Effector CD4-positive, alpha-beta T cell (primary cell): ENCODE data around the gene ATF7.
A peak's percentile ranks its signal among the peaks of the same experiment; 100 is the strongest.

ENCODE experiments used
- DNase-seq: peaks from one replicate; pipeline ENCODE4 v3.0.0-alpha.2; 2020

The ATF7 gene

DNA sequence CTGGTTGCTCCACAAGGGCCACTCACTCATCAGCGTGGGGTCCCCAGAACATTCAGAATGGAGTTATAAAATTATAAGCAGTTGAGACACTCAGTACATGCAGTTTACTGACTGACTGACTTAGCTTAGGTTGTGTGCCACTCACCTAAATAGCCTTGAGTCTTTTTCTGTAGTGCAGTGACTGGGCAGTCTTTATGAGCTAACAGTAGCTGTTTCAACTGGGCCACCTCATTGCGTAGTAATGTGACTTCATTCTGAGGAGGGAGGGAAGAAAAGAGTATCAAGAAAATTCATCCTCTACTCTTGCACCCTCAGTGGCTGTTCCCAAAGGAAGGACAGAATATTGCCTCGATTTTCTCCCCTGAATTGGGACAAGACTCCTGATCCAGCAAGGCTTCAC, 103.1 kb downstream of the ATF7 start:
- no peak for DNase-seq

DNA sequence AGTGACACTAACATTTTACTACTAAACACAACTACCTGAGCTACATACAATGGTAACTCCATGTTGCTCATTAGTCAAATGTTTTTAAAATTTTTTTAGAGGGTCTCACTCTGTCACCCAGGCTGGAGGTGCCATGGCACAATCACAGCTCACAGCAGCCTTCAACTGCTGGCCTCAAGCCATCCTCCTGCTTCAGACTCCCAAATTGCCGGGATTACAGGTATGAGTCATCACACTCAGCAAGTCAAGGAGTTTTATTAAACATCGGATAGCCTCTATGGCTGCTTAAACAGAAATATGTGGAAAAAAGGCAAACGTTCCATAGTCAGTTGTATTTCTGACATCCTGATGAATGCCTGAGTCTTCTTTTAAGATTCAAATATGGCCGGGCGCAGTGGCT, 107.8 kb downstream of the ATF7 start:
- no peak for DNase-seq

DNA sequence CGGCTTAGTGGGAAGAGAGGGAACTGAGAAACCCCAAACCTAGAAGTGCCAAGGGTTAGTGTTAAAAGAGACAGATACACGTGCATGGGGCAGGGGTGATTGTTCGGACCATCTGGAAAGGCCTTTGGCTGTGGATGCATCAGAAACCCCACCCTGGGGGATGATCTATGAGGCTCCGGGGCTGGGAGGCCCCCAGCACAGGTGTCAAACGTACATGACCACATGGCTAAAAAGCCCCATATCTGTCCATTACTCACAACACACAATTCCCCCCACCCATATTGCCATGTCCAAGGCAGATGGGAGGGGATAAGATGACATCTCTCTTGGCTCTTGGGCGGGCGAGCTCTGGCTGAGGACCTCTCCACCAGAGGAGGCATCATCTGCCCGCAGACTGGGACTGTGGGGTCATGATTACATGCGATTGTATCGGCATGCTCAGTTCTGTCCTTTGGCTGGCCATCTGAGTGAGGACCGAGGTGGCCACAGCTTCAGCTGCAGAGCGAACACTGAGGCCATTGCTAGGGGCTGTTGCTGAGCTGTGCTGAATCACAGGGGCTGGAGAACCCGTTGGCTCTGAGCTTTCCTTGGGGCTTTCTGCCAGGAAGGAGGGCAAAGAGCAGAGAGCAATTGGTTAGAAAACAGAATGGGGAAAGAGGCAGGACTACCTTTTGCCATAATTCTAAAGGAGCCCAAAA, 109.3 kb downstream of the ATF7 start:
- no peak for DNase-seq

DNA sequence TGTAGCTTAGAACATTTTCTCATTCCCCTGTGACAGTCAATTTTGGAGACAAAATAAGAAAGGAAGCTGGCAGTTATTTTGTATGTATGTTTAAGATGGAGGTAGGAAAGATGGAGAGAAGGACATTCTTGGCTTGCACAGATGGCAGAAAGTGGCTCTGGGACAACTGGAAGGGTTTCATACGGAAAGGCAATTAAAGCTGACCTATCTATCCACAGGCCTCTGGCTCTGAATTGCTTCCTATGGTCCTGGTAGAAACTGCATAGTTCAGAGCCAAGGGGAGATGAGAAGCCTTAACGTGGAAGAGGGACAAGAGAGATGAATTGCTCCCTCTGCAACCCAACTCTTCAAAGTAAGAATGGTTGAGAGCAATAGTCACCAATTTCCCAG, 110.9 kb downstream of the ATF7 start:
- DNase-seq = no peak

DNA sequence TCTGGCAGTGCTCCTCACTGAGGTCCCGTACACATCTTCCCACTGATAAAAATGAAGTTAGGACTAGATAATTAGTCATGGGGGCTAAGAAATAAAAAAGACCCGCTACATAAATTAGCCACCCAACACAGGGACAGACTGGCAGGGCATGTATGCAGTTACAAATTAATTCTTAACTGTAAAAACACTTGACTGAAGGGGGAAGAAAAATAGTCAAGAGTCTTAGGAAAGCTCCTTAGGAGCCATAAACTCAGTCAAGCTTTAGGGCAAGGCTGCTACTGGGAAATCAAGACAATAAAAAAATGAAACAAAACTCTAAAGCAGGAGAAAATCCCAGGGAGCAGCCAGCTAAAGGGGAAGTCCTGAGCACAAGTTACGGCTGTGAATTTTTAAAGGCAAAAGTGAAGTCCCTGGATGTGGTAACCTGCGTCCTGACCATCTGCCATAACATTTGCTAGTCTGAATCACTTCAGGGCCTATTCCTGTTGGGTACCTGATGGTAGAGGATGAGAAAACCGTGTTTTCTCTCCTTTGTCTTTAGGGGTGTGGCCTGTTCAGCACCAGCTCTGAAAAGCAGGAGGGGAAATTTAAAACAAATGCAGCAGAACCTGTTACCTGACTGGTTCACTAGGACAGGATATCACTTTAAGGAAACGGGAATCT, 111.4 kb downstream of the ATF7 start:
- no peak for DNase-seq

DNA sequence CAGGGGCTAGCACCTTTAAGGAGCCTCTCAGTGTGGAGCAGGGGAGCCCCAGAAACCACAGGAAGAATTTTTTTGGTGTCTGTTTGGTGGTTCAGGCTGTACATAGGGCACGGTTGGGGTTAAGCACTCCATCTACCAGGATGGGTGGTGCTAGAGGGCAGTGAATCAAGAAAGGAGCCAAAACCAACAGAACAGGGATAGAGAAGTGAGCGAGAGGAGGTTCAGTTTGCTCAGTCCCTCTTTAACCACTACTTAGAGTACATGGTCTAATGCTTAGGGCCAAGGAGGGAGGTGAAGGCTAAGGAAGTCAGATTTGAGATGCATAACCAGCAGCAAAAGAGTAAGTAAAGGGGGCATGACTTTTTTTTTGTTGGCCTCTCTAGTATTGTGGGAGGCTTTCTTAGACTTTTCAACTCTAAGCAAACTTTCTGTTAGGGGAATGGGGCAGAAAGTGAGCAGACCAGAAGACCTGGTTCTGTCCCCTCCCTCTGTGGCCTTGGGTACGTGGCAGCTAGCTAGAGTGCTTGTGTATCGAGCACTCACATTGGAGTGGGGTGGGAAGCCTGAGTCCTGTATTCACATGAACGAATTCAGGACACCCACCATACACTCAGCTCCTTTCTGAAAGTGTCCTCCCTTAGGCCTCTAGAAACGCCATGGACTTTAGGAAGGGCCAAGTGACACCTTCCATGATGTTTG, 112.3 kb downstream of the ATF7 start:
- no peak for DNase-seq

DNA sequence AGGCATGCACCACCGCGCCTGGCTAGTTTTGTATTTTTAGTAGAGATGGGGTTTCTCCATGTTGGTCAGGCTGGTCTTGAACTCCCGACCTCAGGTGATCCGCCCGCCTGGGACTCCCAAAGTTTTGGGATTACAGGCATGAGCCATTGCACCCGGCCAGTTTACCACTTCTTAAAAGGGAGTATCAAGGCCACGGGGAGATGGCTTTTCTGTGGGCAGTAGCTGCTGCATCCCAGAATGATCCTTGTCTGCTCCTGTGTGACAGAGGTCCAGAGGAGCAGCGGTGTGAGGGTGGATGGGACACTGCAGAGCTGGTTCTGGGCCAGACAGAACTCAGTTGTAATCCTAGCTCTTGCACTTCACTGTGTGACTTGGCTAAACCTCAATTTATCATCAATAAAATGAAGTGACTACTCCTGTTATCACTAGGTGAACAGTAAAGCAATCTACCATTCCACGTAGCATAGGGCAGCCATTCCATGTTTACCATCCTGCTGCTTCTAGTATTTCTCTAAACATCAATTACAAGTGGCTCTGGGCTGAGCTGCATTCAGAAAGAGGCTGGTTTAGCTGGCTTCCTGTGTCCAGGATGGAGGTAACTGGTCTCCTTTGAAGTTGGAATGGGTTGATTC, 115.9 kb downstream of the ATF7 start:
- no peak for DNase-seq

DNA sequence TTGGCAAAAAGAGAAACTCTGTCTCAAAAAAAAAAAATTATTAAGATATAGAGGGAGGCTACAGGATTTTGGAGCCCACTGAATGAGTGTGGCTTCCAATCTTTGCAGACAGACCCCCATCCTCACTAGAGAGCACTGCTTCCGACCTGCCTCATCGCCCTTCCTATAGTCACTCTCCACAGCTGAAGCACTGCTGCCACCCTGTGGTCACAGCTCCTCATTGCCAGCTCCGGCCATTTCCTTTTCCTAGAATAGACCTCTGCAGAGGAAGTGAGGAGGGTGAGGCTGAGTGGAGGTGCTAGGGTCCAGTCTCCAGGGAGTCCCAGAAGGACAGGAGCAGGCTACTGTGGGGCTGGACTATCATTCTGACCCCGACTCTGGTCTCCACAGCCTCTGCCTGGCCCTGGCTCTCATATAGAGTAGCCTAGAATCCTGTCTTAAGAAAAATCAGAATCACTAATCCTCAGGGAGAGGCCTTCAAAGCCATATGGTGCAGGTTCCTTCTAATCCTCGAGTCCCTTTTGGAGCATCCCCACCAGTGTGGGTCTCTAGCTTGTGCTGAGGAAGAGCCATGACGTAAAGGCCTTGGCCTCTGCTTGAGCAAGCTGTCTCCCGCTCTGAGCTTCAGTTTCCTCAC, 117.5 kb downstream of the ATF7 start:
- peak; percentile 78 for DNase-seq

DNA sequence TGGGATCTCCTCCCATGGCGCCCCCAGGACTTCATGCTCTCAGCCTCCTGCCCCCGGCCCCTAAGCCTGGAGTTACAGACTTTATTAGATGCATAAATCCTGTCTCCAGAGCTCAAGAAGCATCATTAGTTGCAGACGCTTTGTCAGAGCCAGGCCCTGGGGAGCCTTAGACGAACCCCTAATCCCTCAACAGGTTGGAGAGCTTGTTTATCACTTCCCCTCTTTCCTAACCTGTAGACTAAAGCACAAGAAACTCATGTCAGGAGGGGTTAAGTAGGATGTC, 118.6 kb downstream of the ATF7 start:
- DNase-seq = no peak

DNA sequence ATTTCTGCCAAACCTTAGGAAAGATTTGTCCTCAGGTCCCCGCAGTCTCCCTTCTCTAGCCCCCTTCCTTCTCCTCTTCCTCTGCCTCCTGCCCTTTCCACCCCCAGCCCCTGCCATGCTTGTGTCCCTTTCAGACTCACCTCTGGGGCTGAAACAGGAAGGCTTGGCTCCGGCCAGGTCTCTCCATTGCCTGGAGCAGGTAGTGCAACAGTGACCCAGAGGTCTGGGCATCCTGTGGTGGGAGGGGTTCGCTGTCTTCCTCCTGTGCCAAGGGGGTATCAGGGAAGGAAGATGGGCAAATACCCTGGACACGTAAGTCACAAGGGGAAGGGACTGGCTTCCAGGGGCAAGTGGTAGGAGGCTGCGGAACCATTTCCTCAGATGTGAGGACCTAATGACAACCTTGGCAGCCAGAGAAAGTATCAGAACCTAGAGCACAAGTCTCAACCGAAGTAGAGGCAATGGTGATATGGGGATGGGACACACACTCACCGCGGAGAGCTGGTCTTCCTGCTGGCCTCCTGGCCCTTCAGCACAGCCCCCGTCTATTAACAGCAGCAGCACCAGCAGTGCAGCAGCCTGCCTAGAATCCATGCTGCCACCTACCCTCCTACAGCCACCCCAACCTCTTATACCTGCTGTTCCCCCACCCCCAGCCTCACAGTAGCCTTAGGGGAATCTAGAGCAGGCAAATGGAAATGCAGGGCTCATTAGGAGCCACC, 119.1 kb downstream of the ATF7 start, which contains the start of gene NPFF:
Gene NPFF (minus strand): TSS at position 604 of the 722 bp plus-strand sequence. CDS start 10 bp downstream, at position 594.
- no peak for DNase-seq

DNA sequence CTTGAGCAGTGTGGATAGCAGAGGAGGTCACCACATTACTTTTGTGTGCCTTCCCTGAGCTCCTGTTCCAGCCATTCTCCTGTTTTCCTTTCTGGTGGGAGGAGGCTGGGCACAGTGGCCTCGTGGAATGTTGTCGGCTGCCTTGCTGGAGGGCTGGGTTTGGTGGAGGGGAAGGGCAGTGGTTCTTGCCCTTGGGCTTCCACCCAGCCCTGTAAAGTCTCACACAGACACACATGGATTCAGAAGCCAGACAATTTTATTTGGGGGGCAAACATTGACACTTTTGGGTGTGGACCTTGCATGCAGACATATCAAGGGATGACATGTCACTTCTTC, 119.8 kb downstream of the ATF7 start:
- DNase-seq = no peak

DNA sequence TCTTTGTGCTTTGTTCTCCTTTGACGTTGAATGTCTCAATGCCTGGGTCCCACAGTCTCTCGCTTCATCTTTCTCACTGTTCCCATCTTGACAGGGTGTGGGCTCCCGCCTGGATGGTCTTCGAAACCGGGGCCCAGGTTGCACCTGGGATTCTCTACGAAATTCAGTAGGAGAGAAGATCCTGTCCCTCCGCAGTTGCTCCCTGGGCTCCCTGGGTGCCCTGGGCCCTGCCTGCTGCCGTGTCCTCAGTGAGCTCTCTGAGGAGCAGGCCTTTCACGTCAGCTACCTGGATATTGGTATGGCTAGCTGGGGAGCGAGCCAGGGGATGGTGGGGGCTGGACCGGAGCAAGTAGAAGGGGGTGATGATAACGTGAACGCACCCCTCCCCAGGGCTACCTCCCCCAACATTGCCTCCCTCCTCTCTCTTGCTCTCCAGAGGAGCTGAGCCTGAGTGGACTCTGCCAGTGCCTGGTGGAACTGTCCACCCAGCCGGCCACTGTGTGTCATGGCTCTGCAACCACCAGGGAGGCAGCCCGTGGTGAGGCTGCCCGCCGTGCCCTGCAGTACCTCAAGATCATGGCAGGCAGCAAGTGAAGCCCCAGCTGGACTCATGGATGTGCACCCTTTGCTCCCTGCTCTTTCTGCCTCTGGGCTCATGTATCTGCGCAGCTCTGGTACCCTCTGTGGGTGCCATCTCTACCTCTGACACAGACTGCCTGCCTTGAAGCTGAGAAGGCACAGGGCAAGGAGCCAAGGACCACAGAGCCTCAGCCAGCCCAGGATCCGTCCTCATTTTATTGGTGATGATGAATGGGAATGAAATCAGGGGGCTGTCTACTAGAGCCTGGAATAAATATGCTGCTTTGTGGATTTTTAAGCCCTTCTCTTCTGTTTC, 120.4 kb downstream of the ATF7 start:
- no peak for DNase-seq

DNA sequence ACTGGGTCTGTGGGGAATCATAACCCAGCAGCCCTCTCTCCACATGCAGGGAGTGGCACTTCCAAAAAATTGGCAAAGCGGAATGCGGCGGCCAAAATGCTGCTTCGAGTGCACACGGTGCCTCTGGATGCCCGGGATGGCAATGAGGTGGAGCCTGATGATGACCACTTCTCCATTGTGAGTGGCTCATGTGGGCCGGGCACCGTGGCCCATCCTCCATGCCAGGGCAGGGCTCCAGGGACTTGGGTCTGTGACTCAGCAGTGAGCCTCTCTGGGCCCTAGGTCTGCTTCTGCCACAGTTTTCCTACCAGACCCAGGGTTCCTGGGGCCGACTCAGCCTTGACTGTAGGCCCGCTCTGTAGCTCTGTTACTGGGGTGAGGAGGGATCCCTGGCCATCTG, 121.1 kb downstream of the ATF7 start:
- DNase-seq = no peak

DNA sequence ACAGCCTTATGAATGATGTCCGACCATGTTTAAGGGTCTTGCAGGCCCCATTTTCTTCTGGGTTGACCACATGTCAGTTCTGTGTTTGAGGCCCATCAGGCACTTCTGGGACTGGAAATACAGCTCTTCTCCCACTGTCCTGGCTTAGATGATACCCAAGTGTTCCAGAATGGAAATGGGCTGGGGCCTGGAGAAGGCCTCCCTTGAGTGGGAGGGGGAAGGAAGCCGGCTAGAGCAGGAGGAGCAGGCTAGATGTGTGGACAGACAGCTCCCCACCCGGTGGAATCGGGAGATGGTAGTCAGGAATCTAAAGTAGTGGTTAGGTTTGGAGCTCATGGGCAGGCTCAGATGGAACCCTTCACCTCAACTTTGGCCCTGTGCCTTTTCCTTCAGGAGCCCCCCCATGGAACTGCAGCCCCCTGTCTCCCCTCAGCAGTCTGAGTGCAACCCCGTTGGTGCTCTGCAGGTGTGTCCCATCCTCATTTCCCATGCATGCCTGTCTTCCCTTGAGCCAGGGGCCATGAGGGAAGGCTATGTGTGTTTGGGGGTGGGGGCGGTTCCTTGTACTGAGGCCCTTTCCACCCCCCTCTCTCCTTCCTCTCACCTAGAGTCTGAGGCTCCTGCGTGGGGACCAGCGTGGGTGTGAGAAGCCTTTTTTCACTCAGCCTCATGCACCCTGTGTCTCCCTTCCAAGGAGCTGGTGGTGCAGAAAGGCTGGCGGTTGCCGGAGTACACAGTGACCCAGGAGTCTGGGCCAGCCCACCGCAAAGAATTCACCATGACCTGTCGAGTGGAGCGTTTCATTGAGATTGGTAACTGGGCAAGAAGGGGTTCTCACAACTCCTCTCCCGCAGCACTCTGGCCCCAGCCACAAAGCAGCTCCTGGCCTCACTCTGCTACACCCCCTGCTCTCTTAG, 121.9 kb downstream of the ATF7 start:
- DNase-seq = no peak

DNA sequence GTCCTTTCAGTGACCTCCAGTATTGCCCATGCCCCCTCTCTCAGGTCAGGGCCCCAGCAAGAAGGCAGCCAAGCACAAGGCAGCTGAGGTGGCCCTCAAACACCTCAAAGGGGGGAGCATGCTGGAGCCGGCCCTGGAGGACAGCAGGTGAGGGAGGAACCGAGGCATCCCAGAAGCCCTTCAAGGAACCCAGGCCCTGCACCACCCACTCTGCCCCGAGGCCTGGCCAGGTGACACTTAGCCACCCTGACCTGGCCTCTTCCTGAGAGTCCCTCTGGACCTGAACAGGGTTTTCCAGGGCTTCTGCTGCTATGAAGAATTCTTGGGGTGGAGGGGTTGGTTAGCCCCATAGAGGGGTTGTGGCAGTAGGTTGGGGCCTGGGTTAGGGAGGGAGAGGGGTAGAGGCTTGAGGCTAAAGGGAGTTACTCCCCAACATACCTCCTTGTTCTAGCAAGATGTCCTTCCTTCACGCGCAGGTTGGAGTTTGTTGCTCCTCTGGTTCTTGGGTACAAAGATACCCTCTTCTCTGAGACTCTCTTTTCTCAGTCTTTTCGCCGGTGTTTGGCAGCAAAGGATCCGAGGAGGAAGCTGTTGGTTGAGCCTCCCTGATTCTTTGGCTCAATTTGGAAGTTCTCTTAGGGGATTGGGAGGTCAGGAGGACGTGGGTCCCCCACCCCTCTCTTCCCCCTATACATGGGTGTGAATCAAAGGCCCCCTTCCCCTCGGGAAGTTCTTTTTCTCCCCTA, 123.0 kb downstream of the ATF7 start:
- DNase-seq = no peak

DNA sequence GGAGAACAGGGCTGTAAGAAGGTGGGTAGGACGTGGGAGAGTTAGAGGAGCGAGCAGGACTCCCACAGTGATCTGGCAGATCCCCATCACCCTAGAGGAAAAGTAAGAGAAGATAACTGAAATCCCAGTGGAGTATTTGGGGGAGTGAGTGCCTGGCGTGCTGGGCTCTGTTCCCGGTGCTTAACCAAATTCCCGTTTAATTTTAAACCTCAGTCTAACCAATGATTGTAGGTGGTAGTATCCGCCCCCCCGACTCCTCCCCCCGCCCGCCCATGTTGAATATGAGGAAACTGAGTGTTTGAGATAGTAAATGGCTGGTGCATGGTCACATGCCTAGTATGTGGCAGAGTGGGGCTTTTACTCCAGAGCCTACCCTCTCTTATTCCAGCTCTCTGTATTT, 123.9 kb downstream of the ATF7 start:
- DNase-seq = no peak

DNA sequence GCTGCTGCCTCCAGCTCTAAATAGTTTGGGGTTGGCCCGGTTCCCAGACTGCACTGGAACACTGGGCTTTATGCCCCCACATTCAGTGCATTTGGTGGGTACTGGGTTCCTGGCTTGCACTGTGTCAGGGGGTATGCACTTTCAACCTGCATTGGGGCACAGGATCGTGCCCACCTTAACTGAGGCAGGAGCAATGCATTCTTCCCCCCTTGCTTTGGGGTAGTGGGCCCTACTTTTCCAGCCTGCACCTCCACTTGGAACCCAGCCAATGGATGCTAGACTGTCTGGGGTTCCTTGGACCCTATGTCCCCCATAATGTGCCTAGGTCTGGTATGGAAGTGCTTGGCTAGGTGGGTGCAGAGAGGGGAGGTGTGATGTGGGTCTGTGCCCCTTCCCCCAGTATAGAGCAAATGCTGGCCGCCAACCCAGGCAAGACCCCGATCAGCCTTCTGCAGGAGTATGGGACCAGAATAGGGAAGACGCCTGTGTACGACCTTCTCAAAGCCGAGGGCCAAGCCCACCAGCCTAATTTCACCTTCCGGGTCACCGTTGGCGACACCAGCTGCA, 124.5 kb downstream of the ATF7 start:
- DNase-seq = no peak

DNA sequence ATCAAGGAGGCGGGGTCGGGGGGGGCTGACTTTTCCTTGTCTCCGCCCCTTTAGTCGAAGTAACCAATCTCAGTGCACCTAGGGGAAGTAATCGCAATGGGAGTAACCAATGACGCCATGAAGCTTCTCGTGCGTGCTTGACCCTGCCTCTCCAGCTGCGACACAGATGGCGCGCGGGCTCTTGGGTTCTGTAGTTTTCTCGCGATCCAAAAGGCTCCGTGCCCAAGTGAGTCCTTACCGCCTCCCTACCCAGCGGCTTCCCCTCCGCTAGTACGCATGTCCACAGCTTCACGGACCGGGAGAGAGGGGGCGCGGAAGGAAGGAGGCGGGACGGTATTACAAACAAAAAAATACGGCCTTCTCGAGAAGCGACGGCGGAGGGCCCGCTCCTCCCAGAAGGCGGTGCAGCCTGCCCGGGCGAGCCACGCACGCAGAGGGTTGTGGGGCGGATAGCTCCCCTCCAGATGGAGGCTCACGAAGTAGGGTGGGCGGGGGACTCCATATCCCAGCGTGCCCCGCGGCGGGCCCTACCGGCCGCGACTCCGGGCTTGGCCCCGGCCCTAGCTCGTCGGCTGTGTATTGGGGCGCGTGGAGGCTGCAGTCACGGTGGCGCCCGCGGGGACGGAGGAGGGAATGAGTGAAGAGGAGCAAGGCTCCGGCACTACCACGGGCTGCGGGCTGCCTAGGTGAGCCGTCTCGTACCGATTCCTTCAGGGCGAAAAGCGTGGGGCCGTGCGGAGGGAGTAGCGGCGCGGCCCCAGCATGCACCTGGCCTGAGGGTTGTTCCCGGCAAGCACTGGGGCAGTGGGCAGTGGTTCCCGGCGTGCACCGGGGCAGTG, 125.2 kb downstream of the ATF7 start, which contains the start of gene TARBP2:
Gene TARBP2 (plus strand): TSS at position 508 of the 839 bp plus-strand sequence. CDS start 126 bp downstream, at position 634.
- peak; percentile 96 for DNase-seq
